CD4-positive, alpha-beta T cell treated with Interferon gamma for 1 hour (primary cell): ENCODE data around the gene KIF19.
"Not testable (repeated sequence)": the region's sequence is repeated elsewhere in the genome, so short reads cannot be mapped to it uniquely, and the experiment has no call there.

ENCODE experiments used
- DNase-seq: peaks from one replicate; pipeline ENCODE4 v3.0.0-alpha.2; 2020

Gene KIF19

GRCh38 chr17:74325743-74326379 is at the start of gene KIF19:
Gene KIF19, plus strand, starts transcription at chr17:74326226. Its CDS starts 124 bp downstream, at chr17:74326350.
- DNase-seq: peak; percentile 40

DNA sequence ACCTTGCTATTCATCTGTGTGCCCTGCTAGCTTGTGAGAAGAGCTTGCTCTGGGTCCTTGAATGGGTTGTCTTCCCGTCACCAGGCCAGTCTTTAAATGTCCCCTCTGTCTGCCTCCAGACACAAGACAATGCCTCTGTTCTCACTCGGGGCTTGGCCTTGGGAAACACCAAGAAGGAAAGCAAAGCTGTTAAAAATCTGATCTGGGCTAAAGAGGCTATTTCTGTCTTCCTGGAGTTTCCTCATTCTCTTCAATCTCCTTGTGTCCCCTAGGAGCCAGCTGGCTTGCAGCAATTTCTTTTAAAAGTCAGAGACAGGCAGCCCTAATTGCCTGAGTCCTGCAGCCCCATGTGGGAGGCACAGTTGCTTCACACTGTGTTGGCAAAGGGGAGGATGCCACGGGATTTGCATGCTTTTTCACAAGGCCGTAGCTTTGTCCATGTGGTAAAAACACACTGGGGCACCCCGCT is 49.5 kb upstream of the KIF19 start:
- DNase-seq: no peak

DNA sequence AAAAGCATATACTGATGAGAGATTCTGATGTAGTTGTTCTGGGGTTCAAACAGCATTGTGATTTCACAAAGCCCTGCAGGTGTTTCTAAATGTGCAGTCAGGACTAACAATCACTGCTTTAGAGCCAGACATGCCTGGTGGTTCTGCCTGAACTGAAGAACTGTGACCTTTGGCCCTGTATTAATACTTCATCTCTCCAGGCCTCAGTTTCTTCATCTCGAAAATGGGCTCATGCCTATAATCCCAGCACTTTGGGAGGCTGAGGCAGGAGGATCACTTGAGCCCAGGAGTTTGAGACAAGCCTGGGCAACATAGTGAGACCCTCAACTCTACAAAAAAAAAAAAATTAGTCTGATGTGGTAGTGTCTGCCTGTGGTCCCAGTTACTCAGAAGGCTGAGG is 48.1 kb upstream of the KIF19 start:
- DNase-seq: no peak

DNA sequence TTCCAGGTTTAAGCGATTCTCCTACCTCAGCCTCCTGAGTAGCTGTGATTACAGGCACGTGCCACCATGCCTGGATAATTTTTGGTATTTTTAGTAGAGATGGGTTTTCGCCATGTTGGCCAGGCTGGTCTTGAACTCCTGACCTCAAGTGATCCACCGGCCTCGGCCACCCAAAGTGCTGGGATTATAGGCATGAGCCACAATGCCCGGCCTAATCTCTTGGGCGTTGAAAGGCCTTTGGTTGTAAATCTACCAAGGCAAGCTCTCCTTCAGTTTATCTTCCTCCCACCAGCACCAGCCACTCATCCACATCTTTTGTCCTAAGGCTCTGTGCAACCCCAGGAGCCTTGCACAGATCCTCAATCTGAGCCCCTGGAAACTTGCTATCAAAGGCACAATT is 46.4 kb upstream of the KIF19 start:
- DNase-seq: not testable (repeated sequence)

DNA sequence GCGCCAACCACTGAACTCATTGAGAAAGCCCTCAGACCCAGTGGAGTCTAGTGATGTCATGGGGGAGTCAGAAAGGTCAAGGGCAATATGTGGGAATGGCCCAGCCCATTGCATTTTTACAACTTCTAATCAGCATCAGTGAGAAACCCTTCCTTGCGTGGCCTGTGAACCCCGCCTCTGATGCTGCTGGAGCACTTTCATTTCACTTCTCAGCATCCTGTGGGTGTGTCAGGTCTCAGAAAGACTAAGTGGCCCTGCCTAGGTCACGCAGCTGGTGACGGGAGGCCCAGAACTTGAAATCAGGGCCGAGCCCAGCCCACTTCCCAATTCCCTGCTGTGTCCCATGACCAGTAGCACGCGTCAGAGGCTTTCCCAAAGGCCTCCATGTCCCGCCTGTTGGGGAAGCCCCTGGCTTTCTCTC is 45.9 kb upstream of the KIF19 start:
- DNase-seq: peak; percentile 72

DNA sequence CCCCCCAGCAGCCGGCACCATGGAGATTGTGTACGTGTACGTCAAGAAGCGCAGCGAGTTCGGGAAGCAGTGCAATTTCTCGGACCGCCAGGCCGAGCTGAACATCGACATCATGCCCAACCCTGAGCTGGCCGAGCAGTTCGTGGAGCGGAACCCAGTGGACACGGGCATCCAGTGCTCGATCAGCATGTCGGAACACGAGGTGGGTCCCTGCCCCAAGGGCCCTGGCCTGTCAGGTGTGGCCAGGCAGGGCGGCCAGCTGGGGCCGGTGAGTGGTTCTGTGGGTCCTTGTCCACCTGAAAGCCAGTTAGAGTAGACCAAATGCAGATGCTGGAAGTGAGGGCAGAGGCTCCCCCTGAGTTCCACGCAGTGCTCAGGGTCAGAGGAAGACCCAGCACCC is 44.2 kb upstream of the KIF19 start:
- no peak for DNase-seq

DNA sequence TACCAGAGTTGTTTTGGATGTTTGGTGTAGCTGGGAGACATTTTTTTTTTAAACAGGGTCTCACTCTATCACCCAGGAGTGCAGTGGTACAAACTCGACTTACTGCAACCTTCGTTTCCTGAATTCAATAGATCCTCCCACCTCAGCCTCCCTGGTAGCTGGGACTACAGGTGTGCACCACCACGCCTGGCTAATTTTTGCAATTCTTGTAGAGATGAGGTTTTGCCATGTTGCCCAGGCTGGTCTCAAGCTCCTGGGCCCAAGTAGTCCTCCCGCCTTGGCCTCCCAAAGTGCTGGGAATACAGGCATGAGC is 43.8 kb upstream of the KIF19 start:
- not testable (repeated sequence) for DNase-seq

GRCh38 chr17:74282587-74283370 is 43.2 kb upstream of the KIF19 start:
- DNase-seq: peak; percentile 45

DNA sequence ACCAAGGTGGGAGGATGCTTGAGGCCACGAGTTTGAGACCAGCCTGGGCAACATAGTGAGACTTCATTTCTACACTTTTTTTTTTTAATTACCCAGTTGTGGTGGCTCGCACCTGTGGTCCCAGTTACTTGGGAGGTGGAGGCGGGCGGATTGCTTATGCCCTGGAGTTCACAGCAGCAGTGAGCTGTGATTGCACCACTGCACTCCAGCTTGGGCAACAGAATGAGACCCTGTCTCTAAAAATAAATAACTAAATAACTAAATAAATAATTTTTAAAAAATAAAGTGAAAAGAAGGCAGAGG is 42.7 kb upstream of the KIF19 start:
- DNase-seq: no peak

- no peak for DNase-seq
These were observed 38.9 kb upstream of the KIF19 start for GRCh38 chr17:74287031-74287602.

DNA sequence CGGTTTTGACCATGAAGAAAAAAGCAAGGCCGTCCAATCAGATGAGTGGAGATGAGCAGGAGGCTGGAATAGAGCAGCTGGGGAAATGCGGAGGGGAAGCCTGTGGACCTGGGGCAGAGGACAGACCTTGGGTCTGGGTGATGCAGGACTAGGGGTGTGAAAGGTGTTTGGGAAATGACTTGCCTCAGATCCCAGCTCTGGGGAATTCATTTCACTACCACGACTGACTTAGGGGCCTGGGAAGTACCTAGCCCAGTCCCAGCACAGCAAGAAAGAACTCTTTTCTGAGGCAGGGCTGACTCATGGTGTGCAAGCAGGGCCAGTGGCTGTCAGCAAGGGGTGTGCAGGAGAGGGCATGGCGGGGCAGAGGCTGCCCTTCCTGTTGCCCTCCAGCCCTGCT is 37.2 kb upstream of the KIF19 start:
- no peak for DNase-seq

GRCh38 chr17:74289688-74290087 is 36.3 kb upstream of the KIF19 start:
- DNase-seq: no peak

- DNase-seq: no peak
These were observed 35.7 kb upstream of the KIF19 start for GRCh38 chr17:74290340-74290739.

DNA sequence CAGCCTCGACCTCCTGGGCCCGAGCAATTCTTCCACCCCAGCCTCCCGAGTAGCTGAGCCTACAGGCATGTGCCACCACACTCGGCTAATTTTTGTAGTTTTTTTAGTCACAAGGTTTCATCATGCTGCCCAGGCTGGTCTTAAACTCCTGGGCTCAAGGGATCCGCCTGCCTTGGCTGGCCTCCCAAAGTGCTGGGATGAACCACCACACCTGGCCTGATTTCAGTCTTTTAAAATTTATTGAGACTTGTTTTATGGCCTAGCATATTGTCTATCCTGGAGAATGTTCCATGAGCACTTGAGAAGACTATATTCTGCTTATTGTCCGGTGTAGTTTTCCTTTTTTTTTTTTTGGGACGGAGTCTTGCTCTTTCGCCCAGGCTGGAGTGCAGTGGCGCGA is 33.5 kb upstream of the KIF19 start:
- no peak for DNase-seq

DNA sequence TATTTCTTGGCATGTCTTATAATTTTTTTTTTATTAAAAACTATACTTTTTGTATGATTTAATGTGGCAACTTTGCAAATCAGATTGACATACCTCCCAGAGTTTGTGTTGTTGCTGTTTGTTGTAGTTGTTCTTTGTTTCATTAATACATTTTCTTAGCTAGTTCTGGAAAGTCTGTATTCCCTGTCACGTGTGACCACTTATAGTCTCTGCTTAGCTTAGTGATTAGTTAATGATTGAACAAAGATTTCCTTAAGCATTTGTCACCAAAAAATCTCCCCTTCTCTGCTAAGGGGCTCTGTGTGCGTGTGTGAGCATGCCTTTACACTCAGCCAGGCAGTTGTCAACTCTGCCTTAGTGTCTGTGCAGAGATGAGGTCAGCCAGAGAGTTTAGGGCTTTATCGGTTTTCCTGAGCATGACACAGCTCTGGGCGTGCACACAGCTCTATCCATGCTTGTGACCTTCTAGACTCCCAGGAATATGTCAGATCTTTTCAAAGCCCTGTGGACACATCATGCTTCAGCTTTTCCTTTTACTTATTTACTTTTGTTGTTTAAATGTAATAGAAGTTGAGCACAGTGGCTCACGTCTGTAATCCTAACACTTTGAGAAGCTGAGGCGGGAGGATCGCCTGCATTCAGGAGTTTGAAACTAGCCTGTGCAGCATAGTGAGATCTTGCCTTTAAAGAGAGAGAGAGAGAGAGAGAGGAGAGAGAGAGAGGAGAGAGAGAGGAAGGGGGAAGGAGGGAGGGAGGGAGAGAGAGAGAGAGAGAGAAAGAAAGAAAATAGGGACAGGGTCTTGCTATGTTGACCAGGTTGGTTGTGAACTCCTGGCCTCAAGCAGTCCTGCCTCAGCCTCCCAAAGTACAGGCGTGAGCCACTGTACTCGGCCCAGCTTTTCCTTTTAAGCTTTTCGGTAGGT is 30.1 kb upstream of the KIF19 start:
- DNase-seq: no peak

- DNase-seq: peak; percentile 40
These were observed 29.5 kb upstream of the KIF19 start for GRCh38 chr17:74296548-74296936.

DNA sequence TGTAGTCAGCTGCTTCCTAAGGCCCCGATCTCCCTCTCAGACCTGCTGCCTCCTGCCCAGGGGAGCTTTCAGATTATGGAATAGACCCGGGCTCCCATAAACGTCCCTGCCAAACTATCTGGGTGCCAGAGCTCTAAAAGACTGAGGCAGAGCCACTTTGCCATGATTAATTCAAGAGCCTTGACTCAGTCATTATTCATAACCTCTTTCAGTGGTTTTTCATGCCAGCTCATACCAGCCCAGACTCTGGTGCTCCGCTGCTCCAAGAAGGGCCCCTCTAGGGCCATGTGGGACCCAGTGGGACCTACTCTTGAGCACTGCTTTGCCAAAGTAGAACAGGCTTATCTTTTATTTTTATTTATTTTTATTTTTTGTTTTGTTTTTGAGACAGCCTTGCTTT is 28.1 kb upstream of the KIF19 start:
- no peak for DNase-seq

GRCh38 chr17:74298778-74299177 is 27.2 kb upstream of the KIF19 start:
- DNase-seq: no peak

DNA sequence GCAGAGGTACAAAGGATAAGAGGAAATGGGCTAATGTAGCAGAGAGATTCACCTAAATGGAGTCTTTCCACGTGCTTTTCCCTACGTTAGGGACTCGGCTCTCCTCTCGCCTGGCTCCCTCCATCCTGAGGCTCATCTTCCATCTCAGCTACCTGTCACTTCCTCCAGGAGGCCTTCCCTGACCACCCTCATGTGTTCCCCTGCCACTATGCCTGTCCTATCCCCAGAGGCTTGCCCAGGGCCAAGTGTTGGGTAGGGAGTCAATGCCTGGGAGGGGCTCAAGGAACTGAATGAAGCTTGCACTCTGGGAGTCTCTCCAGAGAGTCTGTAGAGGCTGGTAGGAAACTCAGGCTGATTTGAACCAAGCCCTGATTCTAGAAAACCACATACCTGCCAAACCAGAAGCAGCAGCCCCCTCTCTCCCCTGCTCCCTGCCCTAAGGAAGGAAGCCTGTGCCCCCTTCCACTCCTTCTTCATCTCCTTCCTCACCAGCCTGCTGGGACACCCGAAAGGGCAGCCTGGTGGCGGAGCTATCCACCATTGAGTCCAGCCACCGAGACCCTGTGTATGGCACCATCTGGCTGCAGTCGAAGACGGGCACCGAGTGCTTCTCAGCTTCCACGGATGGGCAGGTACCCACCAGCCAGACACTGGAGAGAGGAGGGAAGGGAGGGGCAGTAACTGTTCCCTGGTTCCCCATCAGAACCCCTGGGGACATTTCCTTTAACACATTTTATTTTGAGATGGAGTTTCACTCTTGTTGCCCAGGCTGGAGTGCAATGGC is 26.6 kb upstream of the KIF19 start:
- no peak for DNase-seq

DNA sequence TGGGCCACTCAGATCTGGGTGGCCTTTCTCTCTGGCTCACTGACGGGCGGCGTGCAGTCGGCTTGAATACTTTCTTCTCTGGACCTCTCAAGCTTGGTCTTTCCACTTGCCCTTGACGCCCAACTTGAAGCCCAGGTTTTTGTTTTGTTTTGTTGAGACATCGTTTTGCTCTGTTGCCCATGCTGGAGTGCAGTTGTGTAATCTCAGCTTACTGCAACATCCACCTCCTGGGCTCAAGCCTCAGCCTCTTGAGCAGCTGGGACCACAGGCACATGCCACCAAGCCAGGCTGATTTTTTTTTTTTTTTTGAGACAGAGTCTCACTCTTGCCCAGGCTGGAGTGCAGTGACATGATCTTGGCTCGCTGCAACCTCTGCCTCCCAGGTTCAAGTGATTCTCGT is 22.7 kb upstream of the KIF19 start:
- DNase-seq: no peak

DNA sequence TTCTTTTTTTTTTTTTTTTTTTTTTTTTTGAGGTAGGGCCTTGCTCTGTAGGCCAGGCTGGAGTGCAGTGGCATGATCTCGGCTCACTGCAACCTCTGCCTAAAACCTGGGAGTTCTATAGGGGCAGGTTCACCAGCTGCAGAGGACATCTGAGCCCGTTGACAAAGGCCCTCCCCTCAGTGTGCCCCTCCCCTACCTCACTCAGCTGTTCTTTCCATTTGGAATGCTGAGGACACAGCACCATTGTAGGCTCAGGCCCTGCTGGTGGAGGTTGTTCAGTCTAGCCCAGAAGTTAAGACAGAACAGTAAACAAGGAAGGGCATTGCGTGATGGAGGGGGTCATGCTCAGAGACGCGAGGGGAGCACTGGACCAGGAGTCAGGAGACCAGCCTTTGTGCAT is 21.8 kb upstream of the KIF19 start:
- no peak for DNase-seq

DNA sequence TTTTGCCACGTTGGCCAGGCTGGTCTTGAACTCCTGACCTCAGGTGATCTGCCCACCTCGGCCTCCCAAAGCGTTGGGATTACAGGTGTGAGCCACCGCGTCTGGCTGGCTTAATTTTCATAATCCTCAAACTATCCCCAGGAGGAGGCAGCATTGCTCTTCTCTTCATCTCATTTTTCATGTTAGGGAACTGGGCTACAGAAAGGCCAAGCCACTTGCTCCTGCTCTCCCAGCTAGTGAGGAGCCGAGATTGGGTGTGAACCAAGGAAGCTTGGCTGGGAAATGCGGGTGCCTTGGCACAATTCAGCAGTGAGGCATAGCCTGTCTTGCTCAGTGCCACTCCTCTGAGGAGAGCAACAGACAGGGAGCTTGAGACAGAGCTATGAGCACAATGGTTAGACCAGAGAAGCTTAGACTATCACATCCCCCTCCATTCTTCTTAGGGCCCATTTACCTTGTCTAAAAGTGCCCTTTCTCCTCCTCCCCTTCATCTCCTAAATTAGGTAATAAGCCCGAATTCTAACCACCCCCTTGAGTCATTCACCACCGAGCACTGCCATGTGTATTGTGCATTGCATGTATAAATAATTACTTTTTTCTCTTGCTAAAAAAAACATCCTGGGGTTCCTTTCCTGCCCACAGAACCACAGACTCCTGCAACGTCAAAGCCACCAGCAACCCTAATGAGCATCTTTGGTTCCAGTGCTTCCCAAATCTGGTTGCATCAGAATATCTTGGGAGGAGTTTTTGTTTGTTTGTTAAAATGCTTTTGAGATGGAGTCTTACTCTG is 20.0 kb upstream of the KIF19 start:
- no peak for DNase-seq
